Epithelial cell of proximal tubule (primary cell): ENCODE measurements around the gene SIRT7. TPM values are rescaled to one million over a fixed set of nuclear protein-coding genes. Genes with fewer than 3 reads are reported as not detected.

Experiments
- DNase-seq: peaks from one replicate; pipeline ENCODE4 v3.0.0-alpha.2; 2011; ENCODE audit warnings: low read depth
- H3K4me3 ChIP-seq: 2 replicates; pipeline ENCODE4 v1.5.1; 2011; ENCODE audit warnings: low read depth, mild to moderate bottlenecking, low read length
- CTCF ChIP-seq: conservative IDR thresholded peaks from 2 replicates; pipeline ENCODE4 v1.5.1; 2012; ENCODE audit warnings: low read depth, mild to moderate bottlenecking, low read length
- total RNA-seq: library from RNA; depleted of rRNA; stranded (reverse); fragments of >200 nt; gene quantifications from 2 replicates; pipeline ENCODE4 v1.2.3, GENCODE V29; 2015

The SIRT7 gene
- total RNA-seq, 1 donor from 2014 or later: 38.1 TPM

DNA sequence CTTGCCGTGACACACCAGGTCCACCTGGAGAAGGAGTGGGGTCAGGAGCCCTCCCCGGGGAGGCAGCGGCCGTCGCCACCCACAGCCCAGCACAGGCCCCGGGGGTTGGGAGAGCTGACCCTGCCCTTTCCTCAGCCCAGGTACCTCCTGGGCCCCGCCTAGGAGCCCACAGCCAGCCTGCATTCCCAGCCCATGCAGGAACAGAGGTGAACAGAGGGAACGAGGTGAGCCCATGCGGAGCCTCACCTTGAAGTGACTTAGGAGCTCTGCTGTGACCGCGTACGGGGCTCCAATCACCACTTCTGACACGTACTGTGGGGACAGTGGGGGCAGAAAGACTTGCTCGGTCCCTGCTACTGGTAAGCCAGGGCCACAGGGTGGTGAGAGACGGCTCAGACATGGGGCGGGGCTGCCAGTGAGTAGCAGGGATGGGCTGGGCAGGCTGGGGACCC is 12.5 kb downstream of the SIRT7 start:
- no peak overlapping the region for H3K4me3 ChIP-seq
- no peak for TF ChIP-seq CTCF
- DNase-seq: no peak

GRCh38 chr17:81904600-81905423 is 13.2 kb downstream of the SIRT7 start:
- no peak overlapping the region for H3K4me3 ChIP-seq
- no peak for DNase-seq
- no peak for TF ChIP-seq CTCF

GRCh38 chr17:81903896-81904599 is 13.9 kb downstream of the SIRT7 start:
- DNase-seq: no peak
- H3K4me3 ChIP-seq: no peak overlapping the region
- TF ChIP-seq CTCF: no peak

- DNase-seq: no peak
- no peak for TF ChIP-seq CTCF
- H3K4me3 ChIP-seq: no peak overlapping the region
Observed at GRCh38 chr17:81903415-81903831, 14.6 kb downstream of the SIRT7 start.

DNA sequence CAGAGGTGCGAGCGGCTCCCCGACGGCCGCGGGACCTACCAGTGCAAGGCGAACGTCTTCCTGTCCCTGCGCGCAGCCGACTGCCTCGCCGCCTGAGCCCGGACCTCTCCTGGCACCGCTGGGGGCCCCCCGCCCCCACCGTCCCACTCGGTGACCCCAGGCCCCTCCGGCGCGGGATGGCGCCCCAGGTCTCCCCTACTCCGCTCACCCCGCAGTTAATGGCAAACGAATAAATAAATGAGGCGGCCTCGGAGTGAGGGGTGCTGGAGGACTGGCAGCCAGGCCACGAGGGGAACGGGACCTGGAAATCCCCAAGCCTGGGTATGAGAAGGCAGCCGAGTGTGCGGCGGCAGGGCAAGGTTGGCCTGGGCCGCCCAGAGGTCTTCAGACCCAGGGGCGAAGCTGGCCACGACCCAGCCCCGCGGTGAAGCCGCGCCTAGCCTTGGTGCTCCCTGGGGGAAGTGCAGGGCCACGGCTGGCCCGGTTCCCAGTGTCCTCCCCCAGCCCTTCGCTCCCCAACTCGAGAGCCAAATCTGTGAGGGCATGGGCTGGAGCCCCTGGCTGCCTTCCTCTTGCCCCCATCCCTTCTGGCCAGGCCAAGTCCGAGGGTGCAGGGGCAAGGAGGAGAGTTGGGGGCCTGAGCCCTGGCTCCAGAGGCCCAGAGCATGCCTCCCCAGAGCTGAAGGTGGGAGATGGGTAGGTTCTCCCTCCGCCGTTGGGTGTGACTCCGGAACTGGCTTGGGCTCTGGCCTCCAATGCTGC is 15.1 kb downstream of the SIRT7 start:
- H3K4me3 ChIP-seq: no peak overlapping the region

More for the DNA sequence above, 15.1 kb downstream of the SIRT7 start:
- DNase-seq: no peak
- TF ChIP-seq CTCF: no peak
